Measurements from ENCODE around the gene GNGT1.

GNGT1 gene

DNA sequence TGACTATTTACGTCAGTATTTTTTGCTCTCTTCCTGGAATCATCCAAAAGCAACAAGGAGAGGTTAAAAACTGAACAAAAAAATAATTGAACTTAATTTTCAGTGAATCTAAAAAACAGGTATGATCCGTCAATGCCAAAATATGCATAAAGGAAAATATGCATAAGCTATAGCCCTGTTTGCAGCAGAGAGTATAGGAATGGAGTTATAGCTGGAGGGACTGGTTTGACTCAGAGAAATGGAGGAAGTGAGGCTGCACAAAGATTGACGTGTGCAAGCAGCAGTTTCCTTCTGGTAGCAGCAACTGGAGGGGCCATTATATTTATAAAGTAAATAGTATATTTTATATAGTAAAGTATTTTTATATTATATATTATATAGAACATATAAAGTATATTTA is 52.3 kb downstream of the GNGT1 start:
- H3K27ac ChIP-seq = no peak overlapping the region
- no peak for TF ChIP-seq ZFX (IDR thresholded peaks at IDR 0.05)
- TF ChIP-seq, protein P1, sequence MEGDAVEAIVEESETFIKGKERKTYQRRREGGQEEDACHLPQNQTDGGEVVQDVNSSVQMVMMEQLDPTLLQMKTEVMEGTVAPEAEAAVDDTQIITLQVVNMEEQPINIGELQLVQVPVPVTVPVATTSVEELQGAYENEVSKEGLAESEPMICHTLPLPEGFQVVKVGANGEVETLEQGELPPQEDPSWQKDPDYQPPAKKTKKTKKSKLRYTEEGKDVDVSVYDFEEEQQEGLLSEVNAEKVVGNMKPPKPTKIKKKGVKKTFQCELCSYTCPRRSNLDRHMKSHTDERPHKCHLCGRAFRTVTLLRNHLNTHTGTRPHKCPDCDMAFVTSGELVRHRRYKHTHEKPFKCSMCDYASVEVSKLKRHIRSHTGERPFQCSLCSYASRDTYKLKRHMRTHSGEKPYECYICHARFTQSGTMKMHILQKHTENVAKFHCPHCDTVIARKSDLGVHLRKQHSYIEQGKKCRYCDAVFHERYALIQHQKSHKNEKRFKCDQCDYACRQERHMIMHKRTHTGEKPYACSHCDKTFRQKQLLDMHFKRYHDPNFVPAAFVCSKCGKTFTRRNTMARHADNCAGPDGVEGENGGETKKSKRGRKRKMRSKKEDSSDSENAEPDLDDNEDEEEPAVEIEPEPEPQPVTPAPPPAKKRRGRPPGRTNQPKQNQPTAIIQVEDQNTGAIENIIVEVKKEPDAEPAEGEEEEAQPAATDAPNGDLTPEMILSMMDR (conservative IDR thresholded peaks at IDR 0.05) = no peak

All from C4-2B (cell line).